ENCODE measurements around the gene CNTNAP1. TPM values are rescaled to one million over a fixed set of nuclear protein-coding genes. Genes with fewer than 3 reads are reported as not detected.

CNTNAP1 gene
- total RNA-seq, 4 donors from 2014 or later, result 0.35 to 5.0 (median 1.3) TPM

DNA sequence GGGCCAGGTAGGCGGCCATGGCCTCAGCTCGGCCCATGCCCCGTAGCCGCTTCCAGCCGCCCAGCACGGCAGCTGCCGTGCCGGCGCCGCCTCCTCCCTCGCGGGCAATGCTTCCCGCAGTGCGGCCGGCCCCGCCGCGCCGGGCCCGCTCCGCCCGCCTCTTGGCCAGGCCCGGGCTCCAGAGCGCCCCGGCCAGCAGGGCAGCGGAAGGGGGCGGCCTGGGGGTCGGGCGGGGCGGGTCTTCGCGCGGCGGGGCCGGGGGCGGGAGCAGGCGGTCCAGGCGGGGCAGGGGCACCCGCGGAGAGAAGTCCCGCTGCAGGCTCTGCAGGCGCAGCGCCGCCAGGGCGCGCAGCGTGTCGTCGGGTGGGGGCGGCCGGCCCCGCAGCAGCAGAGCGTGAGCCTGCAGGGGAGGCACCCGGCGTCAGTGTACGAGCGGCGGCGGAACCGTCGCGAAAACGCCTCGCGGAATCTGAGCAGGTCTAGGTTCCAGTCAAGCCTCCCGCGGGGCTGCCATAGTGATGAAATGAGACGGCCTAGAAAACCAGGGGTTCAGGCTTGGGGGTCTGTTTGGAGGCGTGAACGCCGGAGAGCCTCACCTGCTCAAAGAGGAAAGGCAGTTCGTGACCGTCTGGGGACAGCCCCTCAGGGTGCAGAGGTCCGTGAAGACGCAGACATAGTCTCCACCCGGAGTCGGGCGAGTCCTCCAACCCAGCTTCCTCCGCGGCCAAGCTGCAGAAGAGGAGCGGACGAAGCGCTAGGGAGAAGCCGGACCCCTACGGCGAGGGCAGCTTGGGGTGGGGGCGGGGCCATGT is 12.1 kb upstream of the CNTNAP1 start:
- H3K27ac ChIP-seq, result peak overlapping the region in 1 of 4 donors; percentile 60
- no peaks in the 10 kb centered on the region for H3K27me3 ChIP-seq
- H3K9me3 ChIP-seq, result no peaks in the 10 kb centered on the region
- peak in 1 of 3 donors; percentile 49 for DNase-seq
- H3K4me1 ChIP-seq, result peaks cover 0 to 53% (median 7%) of the 10 kb centered on the region in 4 donors
- peaks cover 0 to 34% (median 0%) of the 10 kb centered on the region in 3 donors for H3K36me3 ChIP-seq
- TF ChIP-seq, protein P1, sequence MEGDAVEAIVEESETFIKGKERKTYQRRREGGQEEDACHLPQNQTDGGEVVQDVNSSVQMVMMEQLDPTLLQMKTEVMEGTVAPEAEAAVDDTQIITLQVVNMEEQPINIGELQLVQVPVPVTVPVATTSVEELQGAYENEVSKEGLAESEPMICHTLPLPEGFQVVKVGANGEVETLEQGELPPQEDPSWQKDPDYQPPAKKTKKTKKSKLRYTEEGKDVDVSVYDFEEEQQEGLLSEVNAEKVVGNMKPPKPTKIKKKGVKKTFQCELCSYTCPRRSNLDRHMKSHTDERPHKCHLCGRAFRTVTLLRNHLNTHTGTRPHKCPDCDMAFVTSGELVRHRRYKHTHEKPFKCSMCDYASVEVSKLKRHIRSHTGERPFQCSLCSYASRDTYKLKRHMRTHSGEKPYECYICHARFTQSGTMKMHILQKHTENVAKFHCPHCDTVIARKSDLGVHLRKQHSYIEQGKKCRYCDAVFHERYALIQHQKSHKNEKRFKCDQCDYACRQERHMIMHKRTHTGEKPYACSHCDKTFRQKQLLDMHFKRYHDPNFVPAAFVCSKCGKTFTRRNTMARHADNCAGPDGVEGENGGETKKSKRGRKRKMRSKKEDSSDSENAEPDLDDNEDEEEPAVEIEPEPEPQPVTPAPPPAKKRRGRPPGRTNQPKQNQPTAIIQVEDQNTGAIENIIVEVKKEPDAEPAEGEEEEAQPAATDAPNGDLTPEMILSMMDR (IDR thresholded peaks at IDR 0.05), result no peak
- no peak for TF ChIP-seq POLR2A (IDR thresholded peaks at IDR 0.05)
- peak overlapping the region; percentile 14 to 50 (median 32) for H3K4me3 ChIP-seq

DNA sequence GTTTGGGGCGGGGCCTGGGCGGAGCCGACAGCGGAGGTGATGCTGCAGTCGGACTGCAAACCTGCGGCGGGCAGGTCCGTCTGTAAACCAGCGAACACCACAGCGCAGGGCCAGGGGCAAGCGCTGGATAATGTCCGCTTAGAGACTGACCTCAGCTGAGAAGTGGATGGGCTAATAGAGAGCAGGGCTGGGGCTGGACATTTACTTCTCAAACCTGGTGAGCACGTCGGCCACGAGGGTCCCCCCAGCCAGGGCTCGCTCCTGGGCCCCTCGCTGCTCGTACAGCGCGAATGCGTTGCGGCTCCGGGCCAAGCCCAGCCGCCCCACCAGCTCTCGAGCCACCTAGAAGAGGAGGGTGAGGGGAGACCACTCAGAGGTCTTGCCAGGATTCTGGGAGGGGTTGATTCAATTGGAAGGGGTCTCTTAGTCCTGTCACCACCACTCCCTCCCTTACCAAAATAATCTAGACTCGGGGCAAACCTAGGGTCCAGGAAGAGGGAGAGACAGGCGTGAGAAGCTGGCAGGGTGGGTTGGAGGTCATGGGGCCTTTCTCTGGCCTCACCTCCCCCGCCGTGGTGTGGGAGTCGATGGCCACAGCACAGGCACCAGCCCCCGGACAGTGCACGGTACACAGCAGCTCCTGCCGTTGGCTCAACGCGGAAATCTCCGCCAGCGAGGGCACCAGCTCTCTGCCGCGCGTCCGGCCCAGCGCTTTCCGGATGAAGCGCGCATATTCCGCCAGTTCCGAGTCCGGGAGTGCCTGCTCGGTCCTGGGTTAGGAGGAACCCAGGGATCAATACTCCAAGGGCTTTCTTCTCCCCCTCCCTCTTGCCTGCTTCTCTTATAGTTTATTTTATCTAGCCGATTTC is 11.3 kb upstream of the CNTNAP1 start:
- peaks cover 0 to 62% (median 14%) of the 10 kb centered on the region in 4 donors for H3K4me1 ChIP-seq
- H3K9me3 ChIP-seq, result no peaks in the 10 kb centered on the region
- H3K36me3 ChIP-seq, result peaks cover 0 to 34% (median 0%) of the 10 kb centered on the region in 3 donors
- TF ChIP-seq, protein P1 (IDR thresholded peaks at IDR 0.05), result no peak
- no peak for TF ChIP-seq POLR2A (IDR thresholded peaks at IDR 0.05)
- DNase-seq, result no peak
- H3K27me3 ChIP-seq, result no peaks in the 10 kb centered on the region
- H3K4me3 ChIP-seq, result peak overlapping the region in 3 of 4 donors; percentile 14 to 50 (median 33)
- H3K27ac ChIP-seq, result peak overlapping the region in 1 of 4 donors; percentile 60

DNA sequence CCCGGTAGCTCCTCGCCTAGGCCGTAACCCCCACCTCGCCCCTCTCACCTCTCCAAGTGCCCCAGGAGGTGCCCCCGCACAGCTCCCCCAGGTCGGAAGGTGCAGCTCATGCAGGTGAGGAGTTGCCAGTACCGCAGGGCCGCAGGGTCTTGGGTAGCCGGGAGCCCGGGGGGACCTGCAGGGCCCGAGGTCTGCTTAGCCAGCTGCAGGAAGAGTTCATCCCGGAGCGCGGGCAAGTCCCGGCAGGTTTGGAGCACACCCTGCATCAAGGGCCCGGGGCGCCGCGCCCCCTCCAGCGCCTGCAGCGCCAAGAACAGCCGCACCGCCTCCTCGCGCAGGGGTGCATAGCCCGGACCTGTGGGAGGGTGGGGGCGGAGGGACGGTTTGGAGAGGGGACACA is 10.3 kb upstream of the CNTNAP1 start:
- Histone ChIP-seq H3K4me3 (no peak overlapping the region), H3K9me3 (no peaks in the 10 kb centered on the region), H3K27ac (no peak overlapping the region), H3K27me3 (no peaks in the 10 kb centered on the region), H3K4me1 (peaks cover 0 to 62% (median 19%) of the 10 kb centered on the region in 4 donors), H3K36me3 (peaks cover 0 to 34% (median 0%) of the 10 kb centered on the region in 3 donors)
- TF ChIP-seq, protein P1 (IDR thresholded peaks at IDR 0.05), result no peak
- no peak for DNase-seq

DNA sequence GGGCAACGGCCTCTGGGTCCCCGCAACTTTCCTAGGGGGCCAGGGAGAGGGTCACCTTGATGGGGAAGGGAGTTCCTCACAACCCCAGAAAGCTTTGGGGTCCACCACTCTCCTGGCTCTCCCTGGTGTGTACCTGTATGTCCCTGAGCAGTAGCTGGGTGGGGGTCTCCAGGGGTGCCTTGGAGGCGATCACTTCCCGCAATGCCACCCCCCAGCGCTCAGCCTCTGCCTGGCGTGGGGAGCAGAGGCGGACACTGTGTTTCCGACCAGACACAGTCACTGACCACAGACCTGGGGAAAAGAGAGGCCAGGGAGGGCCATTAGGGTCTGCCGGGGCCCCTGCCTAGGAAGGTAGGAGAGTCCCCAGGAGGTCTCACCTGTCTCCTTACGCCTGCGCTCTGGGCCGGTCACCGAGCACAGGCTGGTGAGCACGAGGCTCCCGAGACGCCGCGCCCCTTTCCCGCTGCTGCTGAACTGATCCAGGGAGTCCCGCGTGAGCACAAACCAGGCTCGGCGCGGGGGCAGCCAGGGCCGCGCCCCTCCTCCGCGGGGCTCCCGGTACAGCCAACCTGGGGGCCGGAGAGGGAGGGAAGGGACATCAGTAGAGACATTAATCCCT is 9.0 kb upstream of the CNTNAP1 start:
- no peak for DNase-seq
- Histone ChIP-seq H3K4me1 (peaks cover 0 to 56% (median 25%) of the 10 kb centered on the region in 4 donors), H3K4me3 (peak overlapping the region in 3 of 4 donors; percentile 15 to 85 (median 81)), H3K27me3 (no peaks in the 10 kb centered on the region), H3K27ac (peak overlapping the region in 3 of 4 donors; percentile 86 to 96 (median 93)), H3K9me3 (no peaks in the 10 kb centered on the region), H3K36me3 (peaks cover 0 to 34% (median 0%) of the 10 kb centered on the region in 3 donors)
- no peak for TF ChIP-seq POLR2A (IDR thresholded peaks at IDR 0.05)
- TF ChIP-seq, protein P1 (IDR thresholded peaks at IDR 0.05), result no peak
